PFSK-1 (cell line): Measurements from ENCODE around the gene NR1D2.

ENCODE experiments used
- POLR2AphosphoS5 ChIP-seq: IDR thresholded peaks from 2 replicates; pipeline ENCODE4 v1.6.1; 2012; ENCODE audit warnings: low read depth, mild to moderate bottlenecking, control low read depth, low read length, moderate library complexity
- SIN3A ChIP-seq: IDR thresholded peaks from 2 replicates; pipeline ENCODE4 v1.6.1; 2012; ENCODE audit warnings: mild to moderate bottlenecking, low read length, moderate library complexity, borderline replicate concordance; ENCODE audit not compliant: insufficient read depth
- TAF1 ChIP-seq: IDR thresholded peaks from 2 replicates; pipeline ENCODE4 v1.6.1; 2012; ENCODE audit warnings: low read length, control low read depth, borderline replicate concordance; ENCODE audit not compliant: insufficient read depth

DNA sequence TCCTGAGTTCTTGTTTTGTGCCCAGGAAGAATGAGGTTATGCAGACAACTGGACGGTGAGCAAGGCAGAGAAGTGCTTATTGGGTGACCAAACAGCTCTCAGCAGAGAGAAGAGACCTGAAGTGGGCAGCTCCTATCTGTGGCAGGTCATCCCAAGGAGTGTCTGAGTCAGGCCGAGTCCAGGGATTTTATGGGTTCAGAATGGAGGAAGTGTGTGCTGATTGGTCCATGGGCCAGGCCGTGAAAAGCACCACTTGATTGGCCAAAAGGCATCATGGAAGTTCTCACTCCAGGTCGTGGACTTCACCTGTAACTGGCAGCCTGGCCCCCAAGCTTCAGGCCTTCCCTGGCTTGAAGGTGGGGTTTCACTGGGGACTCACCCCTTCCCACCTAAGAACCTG is 74.5 kb downstream of the NR1D2 start:
- no peak for TF ChIP-seq POLR2AphosphoS5
- no peak for TF ChIP-seq TAF1
- TF ChIP-seq SIN3A, result no peak
